LNCaP clone FGC (cell line): Measurements from ENCODE around the gene ADRB1.

Source experiments
- DNase-seq: peaks from one replicate; pipeline ENCODE4 v3.0.0-alpha.2; 2011; ENCODE audit warnings: low read depth
- H3K4me3 ChIP-seq: 2 replicates; pipeline ENCODE4 v1.5.1; 2011; ENCODE audit warnings: mild to moderate bottlenecking, low read depth, low read length, control low read depth
- CTCF ChIP-seq: IDR thresholded peaks from 2 replicates; pipeline ENCODE4 v1.5.1; 2012; ENCODE audit warnings: mild to moderate bottlenecking; ENCODE audit not compliant: control insufficient read depth, insufficient read depth; ENCODE audit errors: extremely low read depth

The ADRB1 gene

DNA sequence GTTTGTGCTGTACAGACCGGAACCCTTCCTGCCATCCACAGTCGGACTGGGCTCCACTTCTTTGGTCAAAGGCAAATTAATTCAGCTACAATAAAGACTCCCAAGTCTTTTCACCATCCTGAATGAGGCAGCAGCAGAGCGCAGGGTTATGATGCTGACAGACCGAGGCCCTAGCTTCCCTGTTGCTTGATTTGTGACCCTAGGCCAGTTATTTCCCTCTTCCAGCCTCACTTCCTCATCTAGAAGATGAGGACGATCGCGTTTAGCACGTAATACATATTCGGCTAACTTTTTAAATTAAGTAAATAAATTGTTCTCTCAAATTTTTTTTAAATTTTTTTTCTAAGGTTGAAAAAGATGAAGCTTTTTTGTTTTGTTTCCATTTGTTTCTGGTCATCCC is 18.1 kb downstream of the ADRB1 start:
- no peak overlapping the region for H3K4me3 ChIP-seq
- DNase-seq = no peak
- TF ChIP-seq CTCF = no peak

- no peak for TF ChIP-seq CTCF
- DNase-seq = no peak
- no peak overlapping the region for H3K4me3 ChIP-seq
Observed at GRCh38 chr10:114064151-114065048, 20.7 kb downstream of the ADRB1 start.

GRCh38 chr10:114065049-114065435 is 21.4 kb downstream of the ADRB1 start:
- DNase-seq = no peak
- no peak overlapping the region for H3K4me3 ChIP-seq
- TF ChIP-seq CTCF = no peak

GRCh38 chr10:114068054-114068707 is 24.5 kb downstream of the ADRB1 start:
- no peak overlapping the region for H3K4me3 ChIP-seq
- TF ChIP-seq CTCF = no peak
- no peak for DNase-seq

GRCh38 chr10:114070710-114071109 is 27.0 kb downstream of the ADRB1 start:
- no peak overlapping the region for H3K4me3 ChIP-seq
- no peak for DNase-seq
- TF ChIP-seq CTCF = no peak

DNA sequence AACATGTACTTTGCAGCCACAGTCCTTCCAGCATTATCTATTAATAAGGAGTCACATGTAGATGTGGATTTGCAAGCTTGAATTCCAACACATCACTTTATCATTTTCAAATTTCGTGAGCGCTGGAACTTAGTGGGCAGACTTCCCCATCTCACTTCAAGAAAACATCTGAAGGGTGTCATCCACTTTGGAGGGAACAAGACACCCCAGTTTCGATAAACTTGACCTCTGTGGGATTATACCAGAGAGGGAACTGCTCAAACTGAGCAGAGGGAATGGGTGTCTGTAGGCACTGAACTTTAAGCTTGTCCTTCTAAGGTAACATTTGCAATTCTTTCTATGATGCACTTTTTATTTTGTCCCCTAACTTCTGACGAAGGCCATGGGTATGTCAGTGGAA is 27.5 kb downstream of the ADRB1 start:
- no peak for TF ChIP-seq CTCF
- no peak for DNase-seq
- no peak overlapping the region for H3K4me3 ChIP-seq
